Stimulated activated memory B cell treated with anti-CD40 and anti-IgM and Interleukin-4, amounts not matched to agents 10 μg/mL and 1 μg/mL and 100 μg/mL, for 72 hours (primary cell): ENCODE results near the gene TMPRSS9.

Experiments used
- ATAC-seq: fragments of 150-1000 bp; cut with Tn5 transposase; 2 replicates; pipeline ENCODE4 v1.10.0; 2021
- H3K27ac Mint-ChIP-seq: one replicate; pipeline ENCODE4 v1.8.0; 2022; ENCODE audit warnings: mild to moderate bottlenecking, mixed read lengths
- H3K27me3 Mint-ChIP-seq: one replicate; pipeline ENCODE4 v1.8.0; 2022; ENCODE audit warnings: mixed read lengths
- H3K36me3 Mint-ChIP-seq: one replicate; pipeline ENCODE4 v1.8.0; 2022; ENCODE audit warnings: mixed read lengths
- H3K4me1 Mint-ChIP-seq: one replicate; pipeline ENCODE4 v1.8.0; 2022; ENCODE audit warnings: mixed read lengths
- H3K4me3 Mint-ChIP-seq: one replicate; pipeline ENCODE4 v1.8.0; 2022; ENCODE audit warnings: mild to moderate bottlenecking, moderate library complexity, mixed read lengths
- H3K9me3 Mint-ChIP-seq: one replicate; pipeline ENCODE4 v1.8.0; 2022; ENCODE audit warnings: mixed read lengths

Gene TMPRSS9

DNA sequence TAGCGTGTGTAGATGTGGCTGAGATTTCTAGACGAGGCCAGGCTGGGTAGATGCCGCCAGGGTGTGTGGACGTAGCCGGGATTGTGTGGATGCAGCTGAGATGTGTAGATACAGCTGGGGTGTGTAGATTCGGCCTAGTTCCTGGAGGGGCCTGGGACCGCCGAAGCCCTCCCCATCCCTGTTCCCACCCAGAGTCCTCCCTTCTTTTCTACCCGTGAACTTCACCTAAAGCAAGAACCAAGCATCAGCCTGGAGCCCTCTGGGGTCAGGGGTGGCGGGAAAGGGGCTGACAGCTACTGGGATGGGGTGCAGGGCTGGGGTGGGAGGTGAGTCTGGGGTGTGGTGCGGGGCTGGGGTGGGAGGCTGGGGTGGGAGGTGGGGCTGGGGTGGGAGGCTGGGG, 768 bp downstream of the TMPRSS9 start:
- Mint-ChIP-seq H3K27me3 (peaks cover 19% of the 10 kb centered on the region), H3K36me3 (peaks cover 8% of the 10 kb centered on the region), H3K4me1 (peaks cover 6% of the 10 kb centered on the region), H3K27ac (no peak overlapping the region), H3K4me3 (no peak overlapping the region), H3K9me3 (peaks cover 11% of the 10 kb centered on the region)
- peak; percentile 13 for ATAC-seq

DNA sequence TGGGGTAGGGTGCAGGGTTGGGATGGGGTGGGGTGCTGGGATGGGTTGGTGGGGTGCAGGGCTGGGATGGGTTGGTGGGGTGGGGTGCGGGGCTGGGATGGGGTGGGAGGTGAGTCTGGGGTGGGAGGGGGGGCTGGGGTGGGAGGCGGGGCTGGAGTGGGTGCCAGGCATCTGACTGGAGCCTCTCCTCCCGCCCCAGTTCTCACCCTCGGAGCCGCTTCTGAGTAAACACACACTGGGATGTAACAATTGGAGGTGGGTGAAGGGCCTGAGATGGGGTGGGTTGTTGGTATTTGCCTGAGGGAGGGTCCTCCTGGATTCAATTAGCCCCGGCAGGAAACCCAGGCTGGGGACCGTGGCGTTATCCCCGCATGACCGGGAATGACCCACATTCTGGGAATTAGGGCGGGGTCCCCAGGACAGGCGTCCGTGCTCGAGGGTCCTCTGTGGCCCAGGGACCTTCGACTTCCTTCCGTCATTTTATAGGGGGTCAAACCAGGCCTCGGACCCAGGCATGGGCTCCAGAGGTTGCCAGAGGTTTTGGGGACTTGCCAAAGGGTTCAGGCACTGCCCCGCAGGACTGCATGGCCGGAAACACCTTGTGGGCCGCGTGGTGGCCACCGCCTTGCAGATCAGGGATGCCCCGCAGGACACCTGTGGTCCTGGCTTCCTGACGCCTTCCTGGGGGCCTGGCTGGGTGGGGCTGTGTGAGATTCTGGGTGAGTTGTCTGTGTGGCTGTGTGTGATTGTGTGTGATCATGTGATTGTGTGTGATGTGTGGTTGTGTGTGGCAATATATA, 1.4 kb downstream of the TMPRSS9 start:
- Mint-ChIP-seq H3K27ac (no peak overlapping the region), H3K27me3 (peaks cover 19% of the 10 kb centered on the region), H3K4me3 (no peak overlapping the region), H3K4me1 (peaks cover 6% of the 10 kb centered on the region), H3K36me3 (peaks cover 8% of the 10 kb centered on the region), H3K9me3 (peaks cover 11% of the 10 kb centered on the region)
- ATAC-seq, result no peak

GRCh38 chr19:2362046-2362969, 2.2 kb downstream of the TMPRSS9 start:
- Mint-ChIP-seq H3K27ac (no peak overlapping the region), H3K9me3 (peaks cover 6% of the 10 kb centered on the region)
- no peak for ATAC-seq

DNA sequence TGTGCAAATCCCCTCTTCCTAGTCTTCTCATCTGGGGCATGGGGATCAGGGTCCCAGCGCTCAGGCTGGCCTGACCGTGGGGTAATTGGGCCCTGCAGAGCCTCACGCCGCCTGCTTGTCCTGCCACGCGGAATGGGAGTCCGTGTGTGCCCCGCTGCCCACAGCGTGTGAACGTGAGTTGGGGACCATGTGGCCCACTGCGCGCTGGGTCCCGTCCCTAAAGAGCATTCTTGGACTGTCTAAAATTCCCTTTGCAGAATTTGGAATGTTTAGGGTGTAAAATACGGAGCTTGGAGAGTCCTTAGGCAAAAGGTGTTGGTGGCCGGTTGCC, 2.9 kb downstream of the TMPRSS9 start:
- no peaks in the 10 kb centered on the region for H3K36me3 Mint-ChIP-seq
- ATAC-seq, result no peak
- no peak overlapping the region for H3K27ac Mint-ChIP-seq
- peaks cover 21% of the 10 kb centered on the region for H3K27me3 Mint-ChIP-seq
- no peak overlapping the region for H3K4me3 Mint-ChIP-seq
- peaks cover 6% of the 10 kb centered on the region for H3K4me1 Mint-ChIP-seq
- H3K9me3 Mint-ChIP-seq, result peaks cover 1% of the 10 kb centered on the region

More at GRCh38 chr19:2362046-2362969, 2.2 kb downstream of the TMPRSS9 start:
- Mint-ChIP-seq H3K36me3 (peaks cover under 1% of the 10 kb centered on the region), H3K4me1 (peaks cover 6% of the 10 kb centered on the region), H3K27me3 (peaks cover 19% of the 10 kb centered on the region), H3K4me3 (no peak overlapping the region)

DNA sequence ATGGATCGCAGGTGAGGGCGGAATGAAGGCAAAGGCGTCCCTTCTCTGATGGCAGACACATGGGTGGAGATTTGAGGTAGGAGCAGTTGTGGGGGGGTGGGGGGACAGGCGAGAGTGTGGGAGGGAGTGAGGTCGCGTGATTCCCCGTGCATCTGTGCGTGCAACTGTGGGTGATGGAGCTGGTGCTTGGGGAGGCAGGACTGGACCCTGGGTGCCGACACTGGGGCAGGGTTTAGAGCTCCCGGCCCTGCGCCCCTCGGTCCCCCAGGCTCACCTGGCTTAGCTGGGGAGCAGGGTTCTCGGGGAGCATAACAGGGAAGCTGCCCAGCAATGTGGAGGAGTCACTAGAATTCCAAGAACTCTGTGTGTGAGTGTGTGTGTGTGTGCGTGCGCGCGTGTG, 3.4 kb downstream of the TMPRSS9 start:
- peaks cover 26% of the 10 kb centered on the region for H3K27me3 Mint-ChIP-seq
- H3K36me3 Mint-ChIP-seq, result no peaks in the 10 kb centered on the region
- no peak overlapping the region for H3K27ac Mint-ChIP-seq
- no peak overlapping the region for H3K4me3 Mint-ChIP-seq
- H3K9me3 Mint-ChIP-seq, result no peaks in the 10 kb centered on the region
- H3K4me1 Mint-ChIP-seq, result peaks cover 6% of the 10 kb centered on the region
- no peak for ATAC-seq

GRCh38 chr19:2365201-2365970, 5.3 kb downstream of the TMPRSS9 start:
- ATAC-seq, result no peak
- Mint-ChIP-seq H3K4me1 (peaks cover 4% of the 10 kb centered on the region), H3K27ac (no peak overlapping the region)

GRCh38 chr19:2371656-2372055, 11.6 kb downstream of the TMPRSS9 start:
- no peak overlapping the region for H3K4me3 Mint-ChIP-seq
- ATAC-seq, result no peak
- H3K4me1 Mint-ChIP-seq, result no peaks in the 10 kb centered on the region
- H3K36me3 Mint-ChIP-seq, result no peaks in the 10 kb centered on the region
- H3K27ac Mint-ChIP-seq, result no peak overlapping the region
- H3K9me3 Mint-ChIP-seq, result no peaks in the 10 kb centered on the region
- H3K27me3 Mint-ChIP-seq, result peaks cover 18% of the 10 kb centered on the region

More at GRCh38 chr19:2365201-2365970, 5.3 kb downstream of the TMPRSS9 start:
- no peaks in the 10 kb centered on the region for H3K9me3 Mint-ChIP-seq
- no peaks in the 10 kb centered on the region for H3K36me3 Mint-ChIP-seq
- peaks cover 23% of the 10 kb centered on the region for H3K27me3 Mint-ChIP-seq
- no peak overlapping the region for H3K4me3 Mint-ChIP-seq

GRCh38 chr19:2372076-2372612, 12.1 kb downstream of the TMPRSS9 start:
- Mint-ChIP-seq H3K36me3 (no peaks in the 10 kb centered on the region), H3K9me3 (no peaks in the 10 kb centered on the region), H3K27ac (no peak overlapping the region), H3K27me3 (peaks cover 18% of the 10 kb centered on the region), H3K4me3 (no peak overlapping the region), H3K4me1 (no peaks in the 10 kb centered on the region)
- ATAC-seq, result no peak

- Mint-ChIP-seq H3K4me3 (no peak overlapping the region), H3K4me1 (peaks cover 12% of the 10 kb centered on the region), H3K36me3 (peaks cover 6% of the 10 kb centered on the region), H3K9me3 (peaks cover 8% of the 10 kb centered on the region), H3K27ac (no peak overlapping the region), H3K27me3 (peaks cover 26% of the 10 kb centered on the region)
- no peak for ATAC-seq
Observed at GRCh38 chr19:2374808-2375207, 14.7 kb downstream of the TMPRSS9 start.

- peaks cover 8% of the 10 kb centered on the region for H3K9me3 Mint-ChIP-seq
- H3K27me3 Mint-ChIP-seq, result peaks cover 28% of the 10 kb centered on the region
- no peak overlapping the region for H3K27ac Mint-ChIP-seq
- H3K4me3 Mint-ChIP-seq, result no peak overlapping the region
- no peak for ATAC-seq
- H3K4me1 Mint-ChIP-seq, result peaks cover 13% of the 10 kb centered on the region
- peaks cover 7% of the 10 kb centered on the region for H3K36me3 Mint-ChIP-seq
Observed at GRCh38 chr19:2375353-2376121, 15.5 kb downstream of the TMPRSS9 start.

GRCh38 chr19:2376784-2377519, 16.9 kb downstream of the TMPRSS9 start:
- peak overlapping the region; percentile 82 for H3K27ac Mint-ChIP-seq
- peak; percentile 34 for ATAC-seq
- H3K27me3 Mint-ChIP-seq, result peaks cover 28% of the 10 kb centered on the region

GRCh38 chr19:2380567-2380966, 20.5 kb downstream of the TMPRSS9 start:
- no peak overlapping the region for H3K27ac Mint-ChIP-seq
- peaks cover 18% of the 10 kb centered on the region for H3K27me3 Mint-ChIP-seq
- H3K4me3 Mint-ChIP-seq, result no peak overlapping the region
- no peak for ATAC-seq
- peaks cover 8% of the 10 kb centered on the region for H3K9me3 Mint-ChIP-seq
- peaks cover 22% of the 10 kb centered on the region for H3K4me1 Mint-ChIP-seq
- peaks cover 7% of the 10 kb centered on the region for H3K36me3 Mint-ChIP-seq

More at GRCh38 chr19:2376784-2377519, 16.9 kb downstream of the TMPRSS9 start:
- peaks cover 13% of the 10 kb centered on the region for H3K4me1 Mint-ChIP-seq
- no peak overlapping the region for H3K4me3 Mint-ChIP-seq
- peaks cover 8% of the 10 kb centered on the region for H3K9me3 Mint-ChIP-seq
- H3K36me3 Mint-ChIP-seq, result peaks cover 7% of the 10 kb centered on the region

DNA sequence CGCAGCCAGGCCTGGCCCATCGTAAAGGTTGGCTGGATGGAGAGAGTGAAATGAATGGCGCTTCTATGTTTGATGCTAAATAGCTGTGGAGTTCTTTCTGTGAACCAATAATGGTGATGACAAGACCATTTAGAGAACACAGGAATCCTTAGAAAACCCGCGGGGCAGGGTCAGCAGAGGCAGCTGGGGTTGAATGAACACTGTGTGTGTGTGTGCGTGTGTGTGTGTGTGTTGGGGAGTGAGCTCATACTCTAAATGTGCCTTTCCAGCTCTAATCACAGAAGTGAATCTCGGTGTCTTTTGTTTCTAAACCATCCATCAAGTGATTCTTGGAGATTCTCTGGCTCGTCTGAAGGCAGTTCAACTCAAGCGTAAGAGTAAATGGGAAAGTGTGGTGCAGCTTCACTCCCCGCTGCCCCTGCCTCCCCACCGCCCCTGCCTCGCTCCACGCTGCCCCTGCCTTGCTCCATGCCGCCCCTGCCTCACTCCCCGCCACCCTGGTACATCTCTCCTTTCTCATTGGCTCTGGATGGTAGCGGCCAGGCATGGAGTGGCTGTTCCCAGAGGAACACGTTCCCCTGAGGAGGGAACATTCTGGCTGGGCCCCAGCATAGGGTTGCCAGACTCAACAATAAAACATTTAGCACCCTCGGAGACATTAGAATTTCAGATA, 21.2 kb downstream of the TMPRSS9 start:
- no peak for ATAC-seq

More for the DNA sequence above, 21.2 kb downstream of the TMPRSS9 start:
- Mint-ChIP-seq H3K27me3 (peaks cover 18% of the 10 kb centered on the region), H3K9me3 (peaks cover 8% of the 10 kb centered on the region), H3K36me3 (peaks cover 7% of the 10 kb centered on the region), H3K4me1 (peaks cover 22% of the 10 kb centered on the region), H3K27ac (no peak overlapping the region), H3K4me3 (no peak overlapping the region)
